CD14-positive monocyte (primary cell): ENCODE results near the gene XKRX. TPM values are rescaled to one million over a fixed set of nuclear protein-coding genes. Genes with fewer than 3 reads are reported as not detected.

Experiments
- DNase-seq, 3 donors: peaks; one replicate each; pipeline ENCODE4 v3.0.0-alpha.2; 2011 to 2022
- H2AFZ ChIP-seq: 2 replicates; pipeline ENCODE4 v1.6.0; 2012; ENCODE audit warnings: mild to moderate bottlenecking, low read depth, low read length, inconsistent platforms; ENCODE audit not compliant: insufficient read depth, poor library complexity, severe bottlenecking
- H3K27ac ChIP-seq, 2 donors: 1 replicate in 1 of 2; 2 replicates in 1 of 2; pipeline ENCODE4 v1.5.1; 2012 to 2013; ENCODE audit warnings: low read length in 2 of 2, control low read depth in 1 of 2, inconsistent platforms in 1 of 2, low read depth in 1 of 2, mild to moderate bottlenecking in 1 of 2
- H3K27me3 ChIP-seq, 2 donors: one replicate each; pipeline versions ENCODE4 v1.6.0 to v1.6.1; 2011 to 2013; ENCODE audit warnings: low read length in 2 of 2; ENCODE audit not compliant: control insufficient read depth in 2 of 2, insufficient read depth in 2 of 2
- H3K36me3 ChIP-seq, 2 donors: replicated peaks in 1 of 2; 1 replicate in 1 of 2; 2 replicates in 1 of 2; pipeline versions ENCODE4 v1.5.1 to v1.6.1; 2012 to 2013; ENCODE audit warnings: low read length in 2 of 2, control low read depth in 1 of 2, inconsistent platforms in 1 of 2, mild to moderate bottlenecking in 1 of 2; ENCODE audit not compliant: insufficient read depth in 2 of 2, control insufficient read depth in 1 of 2
- H3K4me1 ChIP-seq, 2 donors: 1 replicate in 1 of 2; 2 replicates in 1 of 2; pipeline versions ENCODE4 v1.5.1 to v1.6.1; 2012 to 2013; ENCODE audit warnings: low read length in 2 of 2, control low read depth in 1 of 2, inconsistent platforms in 1 of 2, mild to moderate bottlenecking in 1 of 2, moderate library complexity in 1 of 2; ENCODE audit not compliant: insufficient read depth in 2 of 2, control insufficient read depth in 1 of 2
- H3K4me2 ChIP-seq: replicated peaks from 2 replicates; pipeline ENCODE3; 2012; ENCODE audit warnings: low read length, moderate library complexity, mild to moderate bottlenecking; ENCODE audit not compliant: poor library complexity, severe bottlenecking; ENCODE audit errors: extremely low read depth
- H3K4me3 ChIP-seq, 3 experiments: fragments of 200-600 bp in 1 of 3; sonication (generic) in 1 of 3; replicated peaks in 1 of 3; 1 replicate in 2 of 3; 2 replicates in 1 of 3; pipeline ENCODE4 v1.5.1; 2011 to 2013; ENCODE audit warnings: low read length in 3 of 3, mild to moderate bottlenecking in 3 of 3, control low read depth in 2 of 3, low read depth in 2 of 3, inconsistent platforms in 1 of 3, moderate library complexity in 1 of 3
- H3K79me2 ChIP-seq: 2 replicates; pipeline ENCODE4 v1.6.0; 2012; ENCODE audit warnings: mild to moderate bottlenecking, control low read depth, inconsistent platforms, low read length, moderate library complexity; ENCODE audit not compliant: insufficient read depth
- H3K9ac ChIP-seq: 2 replicates; pipeline ENCODE4 v1.6.0; 2017; ENCODE audit warnings: low read length, mild to moderate bottlenecking; ENCODE audit not compliant: insufficient read depth, poor library complexity, severe bottlenecking
- H3K9me3 ChIP-seq, 2 donors: replicated peaks in 1 of 2; 1 replicate in 1 of 2; 2 replicates in 1 of 2; pipeline versions ENCODE4 v1.5.1 to v1.6.1; 2012 to 2013; ENCODE audit warnings: low read length in 2 of 2, control low read depth in 1 of 2; ENCODE audit not compliant: control insufficient read depth in 1 of 2, insufficient read depth in 1 of 2
- H4K20me1 ChIP-seq: 2 replicates; pipeline ENCODE4 v1.6.0; 2012; ENCODE audit warnings: mild to moderate bottlenecking, low read length, control low read depth, moderate library complexity; ENCODE audit not compliant: insufficient read depth
- H3K27ac Mint-ChIP-seq, 7 donors: one replicate each; pipeline ENCODE4 v1.8.0; 2020; ENCODE audit warnings: mild to moderate bottlenecking in 7 of 7, mixed read lengths in 7 of 7, moderate library complexity in 6 of 7, inconsistent platforms in 2 of 7
- H3K27me3 Mint-ChIP-seq, 3 donors: one replicate each; pipeline ENCODE4 v1.8.0; 2021 to 2022; ENCODE audit warnings: low read depth in 3 of 3, mild to moderate bottlenecking in 3 of 3, mixed read lengths in 3 of 3, moderate library complexity in 3 of 3, inconsistent platforms in 1 of 3
- H3K36me3 Mint-ChIP-seq, 2 donors: one replicate each; pipeline ENCODE4 v1.8.0; 2020; ENCODE audit warnings: mixed read lengths in 2 of 2, inconsistent platforms in 1 of 2, mild to moderate bottlenecking in 1 of 2
- H3K4me1 Mint-ChIP-seq: one replicate; pipeline ENCODE4 v1.8.0; 2020; ENCODE audit warnings: mild to moderate bottlenecking, mixed read lengths
- H3K4me3 Mint-ChIP-seq, 2 donors: one replicate each; pipeline ENCODE4 v1.8.0; 2020; ENCODE audit warnings: mild to moderate bottlenecking in 2 of 2, mixed read lengths in 2 of 2, moderate library complexity in 1 of 2
- H3K9me3 Mint-ChIP-seq, 7 donors: one replicate each; pipeline ENCODE4 v1.8.0; 2020 to 2022; ENCODE audit warnings: mixed read lengths in 7 of 7, mild to moderate bottlenecking in 6 of 7, moderate library complexity in 6 of 7, inconsistent platforms in 2 of 7
- CTCF ChIP-seq: fragments of 200-600 bp; IDR thresholded peaks from one replicate; pipeline ENCODE4 v1.8.0; 2022; ENCODE audit warnings: antibody characterized with exemption, mild to moderate bottlenecking
- WGBS: methylation state at CpG from one replicate; pipeline ENCODE4 v1.1.5; 2013; ENCODE audit warnings: missing lambda C conversion rate; ENCODE audit not compliant: insufficient coverage; 5-methylcytosine and 5-hydroxymethylcytosine counted together
- intact Hi-C, 2 donors: fragments of 100-400 bp; cut with micrococcal nuclease; formaldehyde crosslinking; loops; one replicate each; pipeline versions ENCODE4 v1.15.0 to v1.15.1; 2023
- polyA plus RNA-seq, 3 donors: library from polyadenylated mRNA; depleted of rRNA in 1 of 3; unstranded in 2 of 3; stranded (reverse) in 1 of 3; fragments of 300-500 nt in 2 of 3; fragments of >200 nt in 1 of 3; fragmentation: Illumina TruSeq in 2 of 3; gene quantifications; 1 replicate in 2 of 3; 2 replicates in 1 of 3; pipeline ENCODE4 v1.2.3, GENCODE V29; 2012 to 2021

The XKRX gene
- polyA plus RNA-seq, 3 donors = not detected

- Histone ChIP-seq H3K27ac (no peak overlapping the region), H3K4me2 (no peak overlapping the region), H3K4me1 (no peaks in the 10 kb centered on the region), H3K36me3 (no peaks in the 10 kb centered on the region), H3K9me3 (no peaks in the 10 kb centered on the region), H3K79me2 (no peaks in the 10 kb centered on the region), H2AFZ (no peak overlapping the region), H3K9ac (no peak overlapping the region), H4K20me1 (no peaks in the 10 kb centered on the region), H3K27me3 (no peaks in the 10 kb centered on the region), H3K4me3 (no peak overlapping the region)
- H3K4me1 Mint-ChIP-seq = no peaks in the 10 kb centered on the region
- H3K4me3 Mint-ChIP-seq = no peak overlapping the region
- H3K9me3 Mint-ChIP-seq = peaks cover 0 to 9% (median 0%) of the 10 kb centered on the region in 7 donors
- H3K36me3 Mint-ChIP-seq = no peaks in the 10 kb centered on the region
- no peak for TF ChIP-seq CTCF
- H3K27me3 Mint-ChIP-seq = no peaks in the 10 kb centered on the region
- DNase-seq = no peak
- H3K27ac Mint-ChIP-seq = no peak overlapping the region
- intact Hi-C loops = no loop called here
These were observed 35.6 kb upstream of the XKRX start for GRCh38 chrX:100964362-100964761.

GRCh38 chrX:100962811-100963210, 34.1 kb upstream of the XKRX start:
- no peaks in the 10 kb centered on the region for H3K36me3 Mint-ChIP-seq
- H3K9me3 Mint-ChIP-seq = peaks cover 0 to 9% (median 0%) of the 10 kb centered on the region in 7 donors
- H3K4me2 ChIP-seq = no peak overlapping the region
- H3K4me1 Mint-ChIP-seq = no peaks in the 10 kb centered on the region
- H3K4me3 Mint-ChIP-seq = no peak overlapping the region
- H3K4me1 ChIP-seq = no peaks in the 10 kb centered on the region
- DNase-seq = no peak
- no peak for TF ChIP-seq CTCF
- H3K27me3 Mint-ChIP-seq = no peaks in the 10 kb centered on the region
- H3K4me3 ChIP-seq = no peak overlapping the region
- intact Hi-C loops = no loop called here
- H3K79me2 ChIP-seq = no peaks in the 10 kb centered on the region
- no peaks in the 10 kb centered on the region for H3K9me3 ChIP-seq
- no peaks in the 10 kb centered on the region for H3K27me3 ChIP-seq
- no peaks in the 10 kb centered on the region for H3K36me3 ChIP-seq
- no peak overlapping the region for H3K27ac Mint-ChIP-seq
- H3K27ac ChIP-seq = no peak overlapping the region
- WGBS = no CpG with 5 or more reads among the region's 3 CpGs
- H4K20me1 ChIP-seq = no peaks in the 10 kb centered on the region
- H3K9ac ChIP-seq = no peak overlapping the region
- no peak overlapping the region for H2AFZ ChIP-seq
